T-cell (primary cell): Measurements from ENCODE around the gene CYP17A1. TPM values are rescaled to one million over a fixed set of nuclear protein-coding genes. Genes with fewer than 3 reads are reported as not detected.
"Not testable (repeated sequence)": the region's sequence is repeated elsewhere in the genome, so short reads cannot be mapped to it uniquely, and the experiment has no call there.

Experiments used
- ATAC-seq, 4 experiments: fragments of 200-7000 bp in 3 of 4; fragments of 150-1000 bp in 1 of 4; cut with Tn5 transposase; replicated peaks in 1 of 4; 1 replicate in 3 of 4; 2 replicates in 1 of 4; pipeline ENCODE4 v1.10.0; 2021; ENCODE audit warnings: moderate library complexity in 3 of 4, mild to moderate bottlenecking in 2 of 4, moderate number of reproducible peaks in 1 of 4
- CTCF ChIA-PET, 2 donors: fragments of 300-600 bp; sonication (Branson Sonifier 250); formaldehyde crosslinking; loops; one replicate each; lab custom pipeline; 2022; ENCODE audit warnings: antibody characterized with exemption in 2 of 2; lab: Charles Lee
- POLR2A ChIA-PET, 2 donors: fragments of 300-600 bp; sonication (Branson Sonifier 250); formaldehyde crosslinking; loops; one replicate each; lab custom pipeline; 2022; ENCODE audit warnings: antibody characterized with exemption in 2 of 2; lab: Charles Lee
- DNase-seq, 35 experiments: peaks; one replicate each; pipeline versions ENCODE4 v3.0.0 to v3.0.0-alpha.2; 2013 to 2023
- H3K27ac ChIP-seq: one replicate; pipeline ENCODE4 v1.5.1; 2013; ENCODE audit warnings: low read length
- H3K27me3 ChIP-seq, 2 experiments: replicated peaks in 1 of 2; 1 replicate in 1 of 2; 2 replicates in 1 of 2; pipeline versions ENCODE4 v1.6.1 to v1.7.0; 2013; ENCODE audit warnings: low read length in 1 of 2, mixed read lengths in 1 of 2; ENCODE audit not compliant: control insufficient read depth in 2 of 2, insufficient read depth in 2 of 2; ENCODE audit errors: extremely low read depth in 1 of 2
- H3K36me3 ChIP-seq, 2 donors: 1 replicate in 1 of 2; 2 replicates in 1 of 2; pipeline versions ENCODE4 v1.6.1 to v1.7.0; 2013; ENCODE audit warnings: low read length in 1 of 2; ENCODE audit not compliant: control insufficient read depth in 2 of 2, insufficient read depth in 1 of 2; ENCODE audit errors: extremely low read depth in 1 of 2
- H3K4me1 ChIP-seq, 2 experiments: 1 replicate in 1 of 2; 2 replicates in 1 of 2; pipeline versions ENCODE4 v1.6.1 to v1.7.0; 2013; ENCODE audit warnings: low read length in 2 of 2, mixed read lengths in 1 of 2; ENCODE audit not compliant: insufficient read depth in 2 of 2, control insufficient read depth in 1 of 2; ENCODE audit errors: extremely low read depth in 1 of 2
- H3K4me3 ChIP-seq, 2 donors: 1 replicate in 1 of 2; 2 replicates in 1 of 2; pipeline versions ENCODE4 v1.5.1 to v1.7.0; 2013; ENCODE audit warnings: mild to moderate bottlenecking in 2 of 2, low read length in 1 of 2, moderate library complexity in 1 of 2; ENCODE audit not compliant: control insufficient read depth in 1 of 2; ENCODE audit errors: extremely low read depth in 1 of 2
- H3K9me3 ChIP-seq: 2 replicates; pipeline ENCODE4 v1.7.0; 2013
- H3K27ac Mint-ChIP-seq, 2 donors: one replicate each; pipeline ENCODE4 v1.8.0; 2020 to 2021; ENCODE audit warnings: mild to moderate bottlenecking in 2 of 2, mixed read lengths in 2 of 2
- H3K27me3 Mint-ChIP-seq, 2 donors: one replicate each; pipeline ENCODE4 v1.8.0; 2021 to 2022; ENCODE audit warnings: mixed read lengths in 2 of 2
- H3K36me3 Mint-ChIP-seq: one replicate; pipeline ENCODE4 v1.8.0; 2021; ENCODE audit warnings: mixed read lengths
- H3K4me1 Mint-ChIP-seq, 3 donors: one replicate each; pipeline ENCODE4 v1.8.0; 2020 to 2022; ENCODE audit warnings: mixed read lengths in 3 of 3, mild to moderate bottlenecking in 1 of 3
- H3K4me3 Mint-ChIP-seq, 3 donors: one replicate each; pipeline ENCODE4 v1.8.0; 2020 to 2022; ENCODE audit warnings: mild to moderate bottlenecking in 3 of 3, mixed read lengths in 3 of 3, moderate library complexity in 3 of 3
- H3K9me3 Mint-ChIP-seq, 3 donors: one replicate each; pipeline ENCODE4 v1.8.0; 2020 to 2022; ENCODE audit warnings: mixed read lengths in 3 of 3
- WGBS: methylation state at CpG from one replicate; pipeline ENCODE4 v1.1.5; 2013; ENCODE audit warnings: missing lambda C conversion rate; ENCODE audit not compliant: insufficient coverage; 5-methylcytosine and 5-hydroxymethylcytosine counted together
- total RNA-seq, 35 experiments: library from RNA in 6 of 35; stranded (reverse) in 6 of 35; fragments of 120-200 nt in 1 of 35; gene quantifications; one replicate each; pipeline versions ENCODE4 v1.2.1 to v1.2.4 and lab custom pipeline; 2013 to 2026

CYP17A1 gene
- total RNA-seq, 5 donors from 2014 or later (not counting 1 experiment from before 2014, with no cell fraction given): 3.2 to 5.1 (median 4.1) TPM; not detected in 2

GRCh38 chr10:102820008-102820407 lies 17.2 kb downstream of the CYP17A1 start:
- H3K9me3 ChIP-seq, H3K36me3 ChIP-seq, DNase-seq, H3K27ac Mint-ChIP-seq, H3K4me1 ChIP-seq, H3K27me3 Mint-ChIP-seq, H3K36me3 Mint-ChIP-seq, H3K4me3 Mint-ChIP-seq, H3K9me3 Mint-ChIP-seq, POLR2A ChIA-PET, H3K4me3 ChIP-seq, H3K27ac ChIP-seq, H3K27me3 ChIP-seq, H3K4me1 Mint-ChIP-seq, ATAC-seq, CTCF ChIA-PET: not testable (repeated sequence)
- 100% methylated on average over 3 of the region's 5 CpGs for WGBS

DNA sequence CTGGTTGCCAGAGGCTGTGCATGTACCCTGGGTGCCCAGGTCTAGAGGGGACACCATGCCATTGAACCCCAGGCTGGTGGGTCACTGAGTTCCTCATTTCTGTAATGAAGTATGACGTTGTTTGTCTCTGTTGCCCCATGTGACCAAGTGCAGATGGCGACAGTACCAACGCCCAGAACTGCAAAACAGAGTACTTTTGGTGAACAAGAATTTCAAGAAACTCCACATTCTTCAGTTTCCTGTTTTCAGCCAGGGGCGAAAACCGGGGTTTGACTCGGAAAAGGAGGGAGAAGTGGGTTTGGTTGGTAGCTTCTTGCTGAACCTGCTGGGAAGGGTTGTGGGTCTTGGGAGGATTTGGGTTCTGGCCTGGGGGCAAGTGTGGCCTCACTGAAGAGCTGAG lies 18.2 kb downstream of the CYP17A1 start:
- ChIA-PET POLR2A (interaction anchor here in 1 of 2 donors (0.6 kb wide), 1 partner anchor 76 kb away, joined by 3 read pairs; no protein-coding TSS in a partner anchor), CTCF (no interaction called here)
- peaks cover 12% of the 10 kb centered on the region for H3K36me3 Mint-ChIP-seq
- no peak overlapping the region for H3K4me3 Mint-ChIP-seq
- peaks cover 0 to 3% (median 1%) of the 10 kb centered on the region in 3 donors for H3K4me1 Mint-ChIP-seq
- H3K4me3 ChIP-seq: no peak overlapping the region
- H3K9me3 Mint-ChIP-seq: no peaks in the 10 kb centered on the region
- ATAC-seq (no peak), DNase-seq (peak in 1 of 35 experiments; percentile 32)
- no peak overlapping the region for H3K27ac ChIP-seq
- H3K27me3 ChIP-seq: no peaks in the 10 kb centered on the region
- no peaks in the 10 kb centered on the region for H3K9me3 ChIP-seq
- H3K4me1 ChIP-seq: no peaks in the 10 kb centered on the region
- no peak overlapping the region for H3K27ac Mint-ChIP-seq
- no CpG with 5 or more reads among the region's 6 CpGs for WGBS
- H3K36me3 ChIP-seq: peaks cover 0 to 18% of the 10 kb centered on the region in 2 donors
- no peaks in the 10 kb centered on the region for H3K27me3 Mint-ChIP-seq

DNA sequence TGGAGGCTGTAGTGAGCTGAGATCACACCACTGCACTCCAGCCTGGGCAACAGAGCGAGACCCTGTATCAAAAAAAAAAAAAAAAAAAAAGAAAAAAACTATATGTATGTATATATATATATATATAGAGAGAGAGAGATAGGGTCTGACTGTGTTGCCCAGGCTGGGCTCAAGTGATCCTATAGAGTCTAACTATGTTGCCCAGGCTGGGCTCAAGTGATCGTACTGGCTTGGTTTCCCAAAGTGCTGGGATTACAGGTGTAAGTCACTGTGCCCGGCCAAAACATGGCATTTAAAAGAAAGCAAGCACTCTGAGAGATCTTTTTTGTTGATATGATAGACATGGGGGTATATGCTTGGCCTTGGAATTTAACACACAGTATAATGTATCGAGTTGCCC lies 20.0 kb downstream of the CYP17A1 start:
- H3K4me1 Mint-ChIP-seq: peaks cover 6 to 10% (median 7%) of the 10 kb centered on the region in 3 donors
- no peak for DNase-seq
- no peak overlapping the region for H3K27ac ChIP-seq
- H3K27ac Mint-ChIP-seq: no peak overlapping the region
- no peaks in the 10 kb centered on the region for H3K27me3 ChIP-seq
- no peaks in the 10 kb centered on the region for H3K9me3 Mint-ChIP-seq
- H3K4me3 Mint-ChIP-seq: no peak overlapping the region
- CTCF ChIA-PET: interaction anchor here in 1 of 2 donors (0.6 kb wide), 1 partner anchor 466 kb away, joined by 3 read pairs; no protein-coding TSS in a partner anchor
- H3K4me3 ChIP-seq: no peak overlapping the region
- no peaks in the 10 kb centered on the region for H3K27me3 Mint-ChIP-seq
- peaks cover 11 to 37% of the 10 kb centered on the region in 2 donors for H3K36me3 ChIP-seq
- H3K4me1 ChIP-seq: peaks cover 0 to 8% of the 10 kb centered on the region in 2 experiments
- ATAC-seq: no peak
- H3K9me3 ChIP-seq: no peaks in the 10 kb centered on the region
- POLR2A ChIA-PET: interaction anchor here (0.6 kb wide), 3 partner anchors 11 to 714 kb away, joined by 4 to 10 read pairs (median 5); no protein-coding TSS in a partner anchor
- H3K36me3 Mint-ChIP-seq: peaks cover 22% of the 10 kb centered on the region
- WGBS: 100% methylated on average over 2 of the region's 4 CpGs

DNA sequence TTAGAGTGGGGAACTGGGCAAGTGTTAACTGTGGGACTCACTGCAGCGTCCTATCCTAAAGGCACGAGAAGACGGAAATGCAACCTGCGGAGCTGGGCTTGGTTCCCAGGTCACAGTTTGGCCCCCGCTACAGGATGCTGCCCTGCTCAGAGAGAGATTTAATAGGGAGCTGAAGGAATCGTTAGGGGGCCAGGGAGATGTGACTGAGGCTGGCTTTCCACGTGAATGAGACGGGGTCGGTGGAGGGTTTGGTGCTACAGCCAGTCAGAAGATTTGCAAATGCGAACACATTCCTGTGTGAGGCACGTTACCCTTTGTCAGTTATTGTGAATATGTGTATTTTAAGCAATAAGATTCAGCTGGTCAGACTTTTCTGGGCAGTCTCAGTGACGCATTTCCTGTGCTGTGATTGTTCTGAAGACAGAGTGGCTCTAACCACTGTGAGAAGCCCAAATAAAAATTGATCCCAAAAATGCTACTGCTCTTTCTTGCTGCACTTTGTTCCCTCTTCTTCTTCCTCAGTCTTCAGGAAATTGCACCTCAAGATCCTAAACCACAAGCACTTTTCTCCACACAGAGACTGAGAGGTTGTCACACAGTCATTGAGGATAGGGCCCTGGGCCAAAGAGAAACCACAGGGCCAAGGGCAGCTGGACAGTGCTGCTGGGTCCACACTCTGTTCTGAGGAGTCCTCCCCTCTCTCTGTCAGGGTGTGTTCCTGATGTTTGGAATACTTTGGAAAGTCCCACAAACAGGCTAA lies 21.2 kb downstream of the CYP17A1 start:
- H3K4me3 ChIP-seq: no peak overlapping the region
- Mint-ChIP-seq H3K36me3 (peaks cover 30% of the 10 kb centered on the region), H3K27ac (no peak overlapping the region), H3K4me1 (peaks cover 8 to 14% (median 11%) of the 10 kb centered on the region in 3 donors), H3K27me3 (no peaks in the 10 kb centered on the region), H3K4me3 (no peak overlapping the region), H3K9me3 (no peaks in the 10 kb centered on the region)
- no peaks in the 10 kb centered on the region for H3K27me3 ChIP-seq
- peaks cover 11 to 49% of the 10 kb centered on the region in 2 donors for H3K36me3 ChIP-seq
- H3K4me1 ChIP-seq: peaks cover 2 to 12% of the 10 kb centered on the region in 2 experiments
- no peak overlapping the region for H3K27ac ChIP-seq
- ChIA-PET POLR2A (no interaction called here), CTCF (no interaction called here)
- no peaks in the 10 kb centered on the region for H3K9me3 ChIP-seq
- WGBS: 87% methylated on average over 12 of the region's 12 CpGs
- ATAC-seq (no peak), DNase-seq (peak in 1 of 35 experiments; percentile 18)

DNA sequence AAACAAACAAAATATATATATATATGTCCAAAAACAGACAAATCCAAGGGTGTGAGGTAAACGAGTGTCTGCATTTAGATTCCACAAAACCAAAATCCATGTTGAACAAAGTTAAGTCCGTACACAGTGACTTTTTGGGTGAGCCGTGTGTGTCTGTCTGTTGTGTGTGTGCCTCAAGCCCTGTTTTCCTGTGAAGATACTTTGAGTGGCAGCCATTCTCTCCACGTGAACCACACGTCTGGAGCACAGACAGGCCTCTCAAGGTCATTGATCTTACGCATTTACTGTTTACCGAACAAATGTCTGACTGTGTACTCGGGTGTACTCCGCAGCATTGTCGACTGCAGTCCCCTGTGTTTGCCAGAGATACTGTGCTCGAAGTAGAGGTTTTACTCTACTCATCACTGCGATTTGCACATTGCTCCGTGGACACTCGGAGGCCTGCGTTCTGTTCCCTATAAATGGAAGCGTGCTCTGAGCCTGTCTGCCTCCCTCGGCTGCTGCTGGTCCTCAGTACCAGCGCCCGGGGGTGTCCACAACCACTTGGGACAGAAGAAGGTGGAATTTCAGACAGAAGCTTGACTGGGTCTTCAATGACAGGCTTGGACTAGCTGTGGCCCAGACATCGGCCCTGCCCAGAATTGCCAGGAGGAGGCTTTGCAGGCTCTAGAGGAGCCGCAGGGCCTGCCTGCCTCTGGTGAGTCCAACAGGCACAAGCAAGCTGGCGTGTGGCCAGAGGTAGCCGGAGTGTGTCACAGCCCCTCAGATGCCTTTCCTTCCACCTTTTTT lies 22.1 kb downstream of the CYP17A1 start:
- Histone ChIP-seq H3K9me3 (no peaks in the 10 kb centered on the region), H3K27ac (no peak overlapping the region), H3K36me3 (peaks cover 11 to 52% of the 10 kb centered on the region in 2 donors), H3K4me3 (no peak overlapping the region), H3K27me3 (no peaks in the 10 kb centered on the region), H3K4me1 (peaks cover 2 to 12% of the 10 kb centered on the region in 2 experiments)
- Mint-ChIP-seq H3K4me3 (no peak overlapping the region), H3K9me3 (no peaks in the 10 kb centered on the region), H3K4me1 (peaks cover 8 to 14% (median 11%) of the 10 kb centered on the region in 3 donors), H3K36me3 (peaks cover 32% of the 10 kb centered on the region), H3K27ac (no peak overlapping the region), H3K27me3 (no peaks in the 10 kb centered on the region)
- POLR2A ChIA-PET: no interaction called here
- CTCF ChIA-PET: interaction anchor here in 1 of 2 donors (0.6 kb wide), 1 partner anchor 179 kb away, joined by 3 read pairs; no protein-coding TSS in a partner anchor
- DNase-seq (no peak), ATAC-seq (no peak)
- 97% methylated on average over 19 of the region's 23 CpGs for WGBS

DNA sequence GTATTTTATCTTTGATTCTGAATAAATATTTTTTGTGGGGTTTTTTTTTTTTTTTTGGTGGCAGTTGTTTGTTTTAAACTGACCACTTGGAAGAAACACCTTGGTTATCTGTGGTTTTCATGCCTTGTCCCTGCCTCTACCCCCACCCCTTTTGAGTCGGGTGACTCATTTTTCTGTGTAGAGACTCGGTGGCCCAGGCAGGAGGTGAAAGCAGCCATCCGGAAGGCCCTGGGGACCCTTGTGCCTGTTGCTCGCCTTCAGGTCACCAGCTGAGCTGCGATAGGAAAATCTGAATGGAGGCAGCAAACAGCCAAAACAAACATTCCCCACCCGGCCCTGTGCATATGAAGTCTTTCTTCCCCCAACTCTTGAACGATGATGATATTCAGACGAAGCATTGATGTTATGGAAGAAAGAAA lies 22.8 kb downstream of the CYP17A1 start:
- Mint-ChIP-seq H3K4me1 (peaks cover 8 to 14% (median 11%) of the 10 kb centered on the region in 3 donors), H3K27ac (no peak overlapping the region), H3K4me3 (no peak overlapping the region), H3K9me3 (no peaks in the 10 kb centered on the region), H3K36me3 (peaks cover 37% of the 10 kb centered on the region), H3K27me3 (no peaks in the 10 kb centered on the region)
- Histone ChIP-seq H3K27me3 (no peaks in the 10 kb centered on the region), H3K4me3 (no peak overlapping the region), H3K36me3 (peaks cover 15 to 58% of the 10 kb centered on the region in 2 donors), H3K4me1 (peaks cover 2 to 12% of the 10 kb centered on the region in 2 experiments), H3K27ac (no peak overlapping the region), H3K9me3 (no peaks in the 10 kb centered on the region)
- POLR2A ChIA-PET: no interaction called here
- DNase-seq: no peak
- CTCF ChIA-PET: no interaction called here
- WGBS: 100% methylated on average over 2 of the region's 8 CpGs
- no peak for ATAC-seq
